ENCODE data around the gene TEX51. TPM values are rescaled to one million over a fixed set of nuclear protein-coding genes. Genes with fewer than 3 reads are reported as not detected.

The TEX51 gene
- not detected for total RNA-seq

GRCh38 chr2:126898636-126899035 lies at the start of gene TEX51:
Gene TEX51, plus strand, starts transcription at chr2:126898890. Its CDS starts 29 bp downstream, at chr2:126898919.
- no peaks in the 10 kb centered on the region for H3K9me3 Mint-ChIP-seq (ENCODE audit: insufficient read depth)
- no peak for ATAC-seq
- H3K36me3 Mint-ChIP-seq (ENCODE audit: low read depth) = no peaks in the 10 kb centered on the region
- H3K27ac Mint-ChIP-seq = no peak within 1 kb of the TSS
- no peaks in the 10 kb centered on the region for H3K27me3 Mint-ChIP-seq (ENCODE audit: low read depth)
- no peak within 1 kb of the TSS for H3K4me3 Mint-ChIP-seq
- ChIA-PET POLR2A (no interaction called here), CTCF (no interaction called here)
- no peak for DNase-seq
- no peaks in the 10 kb centered on the region for H3K4me1 Mint-ChIP-seq (ENCODE audit: low read depth)

- H3K36me3 Mint-ChIP-seq (ENCODE audit: low read depth) = no peaks in the 10 kb centered on the region
- ChIA-PET POLR2A (no interaction called here), CTCF (no interaction called here)
- H3K4me3 Mint-ChIP-seq = no peak overlapping the region
- ATAC-seq (no peak), DNase-seq (no peak)
- no peak overlapping the region for H3K27ac Mint-ChIP-seq
- no peaks in the 10 kb centered on the region for H3K9me3 Mint-ChIP-seq (ENCODE audit: insufficient read depth)
- no peaks in the 10 kb centered on the region for H3K4me1 Mint-ChIP-seq (ENCODE audit: low read depth)
- H3K27me3 Mint-ChIP-seq (ENCODE audit: low read depth) = peaks cover 13% of the 10 kb centered on the region
Measured at GRCh38 chr2:126849054-126849453, 49.6 kb upstream of the TEX51 start.

- Mint-ChIP-seq H3K36me3 (ENCODE audit: low read depth) (no peaks in the 10 kb centered on the region), H3K4me3 (no peak overlapping the region), H3K9me3 (ENCODE audit: insufficient read depth) (no peaks in the 10 kb centered on the region), H3K27ac (no peak overlapping the region), H3K4me1 (ENCODE audit: low read depth) (no peaks in the 10 kb centered on the region), H3K27me3 (ENCODE audit: low read depth) (peaks cover 13% of the 10 kb centered on the region)
- CTCF ChIA-PET = no interaction called here
- ATAC-seq (no peak), DNase-seq (no peak)
- POLR2A ChIA-PET = no interaction called here
Measured at GRCh38 chr2:126849486-126849885, 49.2 kb upstream of the TEX51 start.

- Mint-ChIP-seq H3K4me1 (ENCODE audit: low read depth) (no peaks in the 10 kb centered on the region), H3K27me3 (ENCODE audit: low read depth) (peaks cover 13% of the 10 kb centered on the region), H3K9me3 (ENCODE audit: insufficient read depth) (no peaks in the 10 kb centered on the region), H3K27ac (no peak overlapping the region), H3K4me3 (no peak overlapping the region), H3K36me3 (ENCODE audit: low read depth) (no peaks in the 10 kb centered on the region)
- POLR2A ChIA-PET = no interaction called here
- ATAC-seq = no peak
- DNase-seq = no peak
- CTCF ChIA-PET = no interaction called here
Measured at GRCh38 chr2:126849991-126850535, 48.6 kb upstream of the TEX51 start.

DNA sequence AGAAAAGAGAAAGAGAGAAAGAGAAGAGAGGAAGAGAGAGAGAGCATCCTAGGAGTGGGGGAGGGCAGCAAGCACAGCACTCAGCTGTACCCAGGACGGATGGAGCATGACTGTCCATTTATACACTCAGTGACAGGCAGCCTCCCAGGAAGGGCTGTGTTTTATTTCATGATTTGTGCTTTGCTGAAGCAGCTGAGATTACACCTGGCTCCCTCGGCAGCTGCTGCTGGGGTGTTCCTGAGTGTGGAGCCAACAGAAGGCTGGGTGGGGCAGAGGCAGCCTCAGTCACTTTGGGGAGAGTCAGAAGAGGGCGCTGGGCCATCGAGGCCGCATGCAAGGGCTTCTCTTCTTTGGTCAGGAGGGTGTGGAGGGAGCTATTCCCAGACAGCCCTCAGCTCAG lies 47.8 kb upstream of the TEX51 start:
- H3K36me3 Mint-ChIP-seq (ENCODE audit: low read depth) = no peaks in the 10 kb centered on the region
- no peak for ATAC-seq
- no peak overlapping the region for H3K27ac Mint-ChIP-seq
- H3K4me3 Mint-ChIP-seq = no peak overlapping the region
- ChIA-PET CTCF (no interaction called here), POLR2A (no interaction called here)
- H3K27me3 Mint-ChIP-seq (ENCODE audit: low read depth) = peaks cover 7% of the 10 kb centered on the region
- H3K4me1 Mint-ChIP-seq (ENCODE audit: low read depth) = no peaks in the 10 kb centered on the region
- no peak for DNase-seq
- no peaks in the 10 kb centered on the region for H3K9me3 Mint-ChIP-seq (ENCODE audit: insufficient read depth)

DNA sequence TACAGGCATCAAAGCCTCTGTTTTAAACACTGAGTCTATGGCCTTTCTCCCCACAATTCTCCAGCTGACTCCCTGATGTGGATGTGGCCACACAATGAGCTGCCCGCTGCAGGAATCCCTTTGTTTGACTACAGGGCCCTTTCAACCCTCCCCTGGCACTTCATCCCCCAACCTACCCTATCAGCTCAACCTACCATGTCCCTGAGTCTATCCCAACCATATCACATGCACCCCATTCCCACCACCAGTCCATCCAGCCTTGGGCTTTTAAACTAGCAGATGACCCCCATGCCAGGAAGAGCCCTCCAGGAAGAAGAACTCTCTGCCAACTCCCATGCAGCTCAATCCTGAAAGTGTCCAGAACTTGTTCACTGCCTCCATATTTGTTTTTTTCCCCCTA lies 46.9 kb upstream of the TEX51 start:
- ATAC-seq (no peak), DNase-seq (no peak)
- Mint-ChIP-seq H3K27ac (no peak overlapping the region), H3K4me1 (ENCODE audit: low read depth) (no peaks in the 10 kb centered on the region), H3K36me3 (ENCODE audit: low read depth) (no peaks in the 10 kb centered on the region), H3K9me3 (ENCODE audit: insufficient read depth) (no peaks in the 10 kb centered on the region), H3K27me3 (ENCODE audit: low read depth) (peaks cover 3% of the 10 kb centered on the region), H3K4me3 (no peak overlapping the region)
- CTCF ChIA-PET = no interaction called here
- POLR2A ChIA-PET = no interaction called here

- Mint-ChIP-seq H3K4me1 (ENCODE audit: low read depth) (no peaks in the 10 kb centered on the region), H3K4me3 (no peak overlapping the region), H3K9me3 (ENCODE audit: insufficient read depth) (no peaks in the 10 kb centered on the region), H3K36me3 (ENCODE audit: low read depth) (no peaks in the 10 kb centered on the region), H3K27ac (no peak overlapping the region), H3K27me3 (ENCODE audit: low read depth) (no peaks in the 10 kb centered on the region)
- CTCF ChIA-PET = no interaction called here
- no peak for DNase-seq
- ATAC-seq = no peak
- POLR2A ChIA-PET = no interaction called here
Measured at GRCh38 chr2:126852361-126852760, 46.3 kb upstream of the TEX51 start.

GRCh38 chr2:126855606-126856005 lies 43.1 kb upstream of the TEX51 start:
- DNase-seq = no peak
- no peaks in the 10 kb centered on the region for H3K27me3 Mint-ChIP-seq (ENCODE audit: low read depth)
- no peak for ATAC-seq
- no peaks in the 10 kb centered on the region for H3K36me3 Mint-ChIP-seq (ENCODE audit: low read depth)
- ChIA-PET POLR2A (no interaction called here), CTCF (interaction anchor here (1.0 kb wide), 1 partner anchor 13 kb away, joined by 3 read pairs; no protein-coding TSS in a partner anchor)
- H3K4me3 Mint-ChIP-seq = no peak overlapping the region
- no peaks in the 10 kb centered on the region for H3K4me1 Mint-ChIP-seq (ENCODE audit: low read depth)
- no peak overlapping the region for H3K27ac Mint-ChIP-seq
- H3K9me3 Mint-ChIP-seq (ENCODE audit: insufficient read depth) = no peaks in the 10 kb centered on the region

GRCh38 chr2:126856403-126856802 lies 42.3 kb upstream of the TEX51 start:
- Mint-ChIP-seq H3K36me3 (ENCODE audit: low read depth) (no peaks in the 10 kb centered on the region), H3K27me3 (ENCODE audit: low read depth) (no peaks in the 10 kb centered on the region), H3K27ac (no peak overlapping the region), H3K4me3 (no peak overlapping the region), H3K4me1 (ENCODE audit: low read depth) (no peaks in the 10 kb centered on the region), H3K9me3 (ENCODE audit: insufficient read depth) (no peaks in the 10 kb centered on the region)
- ATAC-seq = no peak
- CTCF ChIA-PET = no interaction called here
- POLR2A ChIA-PET = no interaction called here
- no peak for DNase-seq

- ATAC-seq (no peak), DNase-seq (no peak)
- CTCF ChIA-PET = no interaction called here
- no peaks in the 10 kb centered on the region for H3K27me3 Mint-ChIP-seq (ENCODE audit: low read depth)
- H3K36me3 Mint-ChIP-seq (ENCODE audit: low read depth) = no peaks in the 10 kb centered on the region
- H3K4me3 Mint-ChIP-seq = no peak overlapping the region
- H3K9me3 Mint-ChIP-seq (ENCODE audit: insufficient read depth) = no peaks in the 10 kb centered on the region
- H3K27ac Mint-ChIP-seq = no peak overlapping the region
- POLR2A ChIA-PET = no interaction called here
- H3K4me1 Mint-ChIP-seq (ENCODE audit: low read depth) = no peaks in the 10 kb centered on the region
Measured at GRCh38 chr2:126857502-126857901, 41.2 kb upstream of the TEX51 start.

GRCh38 chr2:126858013-126858412 lies 40.7 kb upstream of the TEX51 start:
- CTCF ChIA-PET = no interaction called here
- no peak overlapping the region for H3K4me3 Mint-ChIP-seq
- no peak for ATAC-seq

DNA sequence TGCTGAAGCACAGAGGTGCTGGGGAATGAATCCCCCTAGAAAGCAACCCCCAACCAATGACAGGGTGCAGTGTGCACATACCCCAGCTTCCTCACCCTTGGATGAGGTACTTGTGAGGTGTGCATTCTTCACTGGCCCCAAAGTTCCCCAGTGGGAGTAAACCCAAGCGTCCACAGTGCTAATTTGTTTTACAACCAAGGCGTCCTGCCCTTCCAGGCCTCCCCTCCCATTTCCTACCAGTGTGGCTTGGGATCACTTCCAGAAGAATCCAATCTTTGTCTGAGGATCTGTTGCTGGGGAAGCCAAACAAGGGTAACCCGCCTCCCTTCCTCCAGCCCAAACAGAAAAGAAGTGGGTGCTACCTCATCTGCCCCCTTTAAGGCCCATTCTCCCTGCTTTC lies 40.3 kb upstream of the TEX51 start:
- Mint-ChIP-seq H3K36me3 (ENCODE audit: low read depth) (no peaks in the 10 kb centered on the region), H3K4me3 (no peak overlapping the region), H3K9me3 (ENCODE audit: insufficient read depth) (no peaks in the 10 kb centered on the region), H3K27me3 (ENCODE audit: low read depth) (peaks cover 2% of the 10 kb centered on the region), H3K27ac (no peak overlapping the region), H3K4me1 (ENCODE audit: low read depth) (no peaks in the 10 kb centered on the region)
- ATAC-seq (no peak), DNase-seq (no peak)
- ChIA-PET POLR2A (no interaction called here), CTCF (no interaction called here)

More at GRCh38 chr2:126858013-126858412, 40.7 kb upstream of the TEX51 start:
- no peak for DNase-seq
- H3K27me3 Mint-ChIP-seq (ENCODE audit: low read depth) = peaks cover 2% of the 10 kb centered on the region
- H3K9me3 Mint-ChIP-seq (ENCODE audit: insufficient read depth) = no peaks in the 10 kb centered on the region
- POLR2A ChIA-PET = no interaction called here
- H3K4me1 Mint-ChIP-seq (ENCODE audit: low read depth) = no peaks in the 10 kb centered on the region
- H3K36me3 Mint-ChIP-seq (ENCODE audit: low read depth) = no peaks in the 10 kb centered on the region
- H3K27ac Mint-ChIP-seq = no peak overlapping the region

DNA sequence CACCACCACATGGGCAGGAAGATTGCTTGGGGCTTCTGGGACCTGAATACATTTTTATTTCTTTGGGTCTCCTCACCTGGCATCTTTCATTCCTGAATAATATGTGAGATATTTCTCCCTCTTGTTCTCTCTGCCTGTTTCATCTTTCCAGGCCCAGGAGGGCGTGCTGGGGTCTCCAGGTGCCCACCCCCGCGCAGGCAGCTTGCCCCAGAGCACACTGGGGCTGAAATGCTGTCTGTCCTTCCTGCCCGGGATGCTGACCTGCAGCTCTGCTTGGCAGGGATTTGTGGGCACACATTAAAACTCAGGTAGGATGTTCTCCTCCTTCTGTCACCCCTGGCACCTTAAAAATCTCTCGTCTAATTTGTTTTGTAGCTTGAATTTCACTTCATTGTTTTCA lies 39.7 kb upstream of the TEX51 start:
- no peak for DNase-seq
- no peaks in the 10 kb centered on the region for H3K4me1 Mint-ChIP-seq (ENCODE audit: low read depth)
- no peaks in the 10 kb centered on the region for H3K9me3 Mint-ChIP-seq (ENCODE audit: insufficient read depth)
- ChIA-PET POLR2A (no interaction called here), CTCF (no interaction called here)
- ATAC-seq = no peak
- peaks cover 3% of the 10 kb centered on the region for H3K27me3 Mint-ChIP-seq (ENCODE audit: low read depth)
- H3K36me3 Mint-ChIP-seq (ENCODE audit: low read depth) = no peaks in the 10 kb centered on the region
- H3K4me3 Mint-ChIP-seq = no peak overlapping the region
- no peak overlapping the region for H3K27ac Mint-ChIP-seq

Measured in activated CD8-positive, alpha-beta T cell treated with anti-CD3 and anti-CD28 coated beads, Interleukin-2, amount 10 ng/mL, durations not matched to agents 7 days and 5 days (primary cell).